ENCODE results near the gene FUT8.

Gene FUT8

GRCh38 chr14:65749287-65749686 is 336.8 kb downstream of the FUT8 start:
- ATAC-seq = no peak
- TF ChIP-seq ZC3H10 (CRISPR knock-in tag; IDR thresholded peaks at IDR 0.05) (no peak), TSHZ2 (CRISPR knock-in tag; IDR thresholded peaks at IDR 0.05) (no peak), ESRRG (CRISPR knock-in tag; IDR thresholded peaks at IDR 0.05) (no peak), TOX (CRISPR knock-in tag; IDR thresholded peaks at IDR 0.05; ENCODE audit: borderline replicate concordance) (no peak), GLIS3 (CRISPR knock-in tag; IDR thresholded peaks at IDR 0.05) (no peak)

GRCh38 chr14:65750906-65751305 is 338.4 kb downstream of the FUT8 start:
- no peak; the same call in 2 of the 3 replicates for ATAC-seq
- TF ChIP-seq PPARA (CRISPR knock-in tag; IDR thresholded peaks at IDR 0.05; ENCODE audit: borderline replicate concordance) (no peak), ZNF565 (CRISPR knock-in tag; conservative IDR thresholded peaks at IDR 0.05; ENCODE audit: low read depth) (no peak), ESRRG (CRISPR knock-in tag; IDR thresholded peaks at IDR 0.05) (no peak), ZNF70 (CRISPR knock-in tag; IDR thresholded peaks at IDR 0.05) (no peak), CREB5 (CRISPR knock-in tag; IDR thresholded peaks at IDR 0.05; ENCODE audit: low read depth) (no peak), BACH2 (CRISPR knock-in tag; IDR thresholded peaks at IDR 0.05; ENCODE audit: borderline replicate concordance) (no peak)

- ATAC-seq = no peak; the same call in 2 of the 3 replicates
- TF ChIP-seq ZC3H10 (CRISPR knock-in tag; IDR thresholded peaks at IDR 0.05) (no peak), ZFP3 (CRISPR knock-in tag; IDR thresholded peaks at IDR 0.05) (no peak), ZNF565 (CRISPR knock-in tag; conservative IDR thresholded peaks at IDR 0.05; ENCODE audit: low read depth) (no peak), ZNF70 (CRISPR knock-in tag; IDR thresholded peaks at IDR 0.05) (no peak), ARNTL (CRISPR knock-in tag; IDR thresholded peaks at IDR 0.05; ENCODE audit: borderline replicate concordance, low read depth) (no peak), ISL1 (CRISPR knock-in tag; IDR thresholded peaks at IDR 0.05) (no peak), PPARA (CRISPR knock-in tag; IDR thresholded peaks at IDR 0.05; ENCODE audit: borderline replicate concordance) (no peak), ESRRG (CRISPR knock-in tag; IDR thresholded peaks at IDR 0.05) (no peak), PATZ1 (CRISPR knock-in tag; IDR thresholded peaks at IDR 0.05; ENCODE audit: borderline replicate concordance) (no peak), CSRNP3 (CRISPR knock-in tag; IDR thresholded peaks at IDR 0.05) (no peak), CSDC2 (CRISPR knock-in tag; IDR thresholded peaks at IDR 0.05) (no peak), GLIS3 (CRISPR knock-in tag; IDR thresholded peaks at IDR 0.05) (no peak), BACH2 (CRISPR knock-in tag; IDR thresholded peaks at IDR 0.05; ENCODE audit: borderline replicate concordance) (no peak)
Measured at GRCh38 chr14:65751510-65751909, 339.0 kb downstream of the FUT8 start.

GRCh38 chr14:65753061-65753460 is 340.5 kb downstream of the FUT8 start:
- no peak for ATAC-seq
- no peak for TF ChIP-seq TSHZ2 (CRISPR knock-in tag; IDR thresholded peaks at IDR 0.05)
- no peak for TF ChIP-seq BACH2 (CRISPR knock-in tag; IDR thresholded peaks at IDR 0.05; ENCODE audit: borderline replicate concordance)
- no peak for TF ChIP-seq ZFP30 (CRISPR knock-in tag; IDR thresholded peaks at IDR 0.05)
- TF ChIP-seq CREB5 (CRISPR knock-in tag; IDR thresholded peaks at IDR 0.05; ENCODE audit: low read depth) = no peak
- TF ChIP-seq CSRNP3 (CRISPR knock-in tag; IDR thresholded peaks at IDR 0.05) = no peak
- no peak for TF ChIP-seq TCF4 (CRISPR knock-in tag; IDR thresholded peaks at IDR 0.05; ENCODE audit: borderline replicate concordance)
- TF ChIP-seq ISL1 (CRISPR knock-in tag; IDR thresholded peaks at IDR 0.05) = no peak
- TF ChIP-seq ZC3H10 (CRISPR knock-in tag; IDR thresholded peaks at IDR 0.05) = no peak
- no peak for TF ChIP-seq PPARA (CRISPR knock-in tag; IDR thresholded peaks at IDR 0.05; ENCODE audit: borderline replicate concordance)
- no peak for TF ChIP-seq SNAI2 (CRISPR knock-in tag; IDR thresholded peaks at IDR 0.05)
